GM10248 (cell line): ENCODE measurements around the gene GXYLT1.

Source experiments
- CTCF ChIA-PET: fragments of 300-600 bp; sonication (Branson Sonifier 250); formaldehyde crosslinking; extraction: SDS; loops from one replicate; lab custom pipeline; 2021; ENCODE audit warnings: antibody characterized with exemption; lab: Yijun Ruan, JAX
- POLR2A ChIA-PET: fragments of 350-650 bp; sonication (Branson Sonifier 250); formaldehyde crosslinking; extraction: SDS; loops from one replicate; lab custom pipeline; 2020; ENCODE audit warnings: antibody characterized with exemption; lab: Yijun Ruan, JAX
- DNase-seq: peaks from one replicate; pipeline ENCODE4 v3.0.0; 2012; ENCODE audit errors: extremely low spot score
- TF ChIP-seq, protein P1 (sequence below): IDR thresholded peaks from 2 replicates; pipeline ENCODE4 v1.5.1; 2012; ENCODE audit warnings: mild to moderate bottlenecking, low read depth; ENCODE audit errors: extremely low read depth, missing control alignments, control extremely low read depth

Gene GXYLT1

DNA sequence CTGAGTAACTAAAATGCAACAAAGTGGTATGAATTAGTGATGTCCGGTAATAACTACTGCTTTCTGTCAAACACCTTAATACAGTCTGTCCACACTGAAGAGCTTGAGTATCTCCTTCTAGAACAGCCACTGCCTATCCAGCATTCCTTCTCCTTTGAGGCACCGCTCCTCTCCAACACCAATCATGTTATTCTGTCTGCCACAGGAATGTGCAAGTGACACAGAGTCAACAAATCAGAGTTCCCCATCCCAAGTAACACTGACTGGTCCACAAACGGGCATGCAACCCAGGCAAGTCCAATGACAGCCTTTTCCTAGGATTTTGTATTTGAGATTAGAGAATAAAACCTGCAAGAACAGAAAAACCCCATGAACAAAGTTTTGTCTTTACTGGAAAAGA lies 3.8 kb downstream of the GXYLT1 start:
- TF ChIP-seq, protein P1, sequence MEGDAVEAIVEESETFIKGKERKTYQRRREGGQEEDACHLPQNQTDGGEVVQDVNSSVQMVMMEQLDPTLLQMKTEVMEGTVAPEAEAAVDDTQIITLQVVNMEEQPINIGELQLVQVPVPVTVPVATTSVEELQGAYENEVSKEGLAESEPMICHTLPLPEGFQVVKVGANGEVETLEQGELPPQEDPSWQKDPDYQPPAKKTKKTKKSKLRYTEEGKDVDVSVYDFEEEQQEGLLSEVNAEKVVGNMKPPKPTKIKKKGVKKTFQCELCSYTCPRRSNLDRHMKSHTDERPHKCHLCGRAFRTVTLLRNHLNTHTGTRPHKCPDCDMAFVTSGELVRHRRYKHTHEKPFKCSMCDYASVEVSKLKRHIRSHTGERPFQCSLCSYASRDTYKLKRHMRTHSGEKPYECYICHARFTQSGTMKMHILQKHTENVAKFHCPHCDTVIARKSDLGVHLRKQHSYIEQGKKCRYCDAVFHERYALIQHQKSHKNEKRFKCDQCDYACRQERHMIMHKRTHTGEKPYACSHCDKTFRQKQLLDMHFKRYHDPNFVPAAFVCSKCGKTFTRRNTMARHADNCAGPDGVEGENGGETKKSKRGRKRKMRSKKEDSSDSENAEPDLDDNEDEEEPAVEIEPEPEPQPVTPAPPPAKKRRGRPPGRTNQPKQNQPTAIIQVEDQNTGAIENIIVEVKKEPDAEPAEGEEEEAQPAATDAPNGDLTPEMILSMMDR = no peak
- CTCF ChIA-PET = interaction anchor here (0.7 to 1.1 kb wide), 4 partner anchors 10 to 27 kb away, joined by 3 read pairs; no protein-coding TSS in a partner anchor

DNA sequence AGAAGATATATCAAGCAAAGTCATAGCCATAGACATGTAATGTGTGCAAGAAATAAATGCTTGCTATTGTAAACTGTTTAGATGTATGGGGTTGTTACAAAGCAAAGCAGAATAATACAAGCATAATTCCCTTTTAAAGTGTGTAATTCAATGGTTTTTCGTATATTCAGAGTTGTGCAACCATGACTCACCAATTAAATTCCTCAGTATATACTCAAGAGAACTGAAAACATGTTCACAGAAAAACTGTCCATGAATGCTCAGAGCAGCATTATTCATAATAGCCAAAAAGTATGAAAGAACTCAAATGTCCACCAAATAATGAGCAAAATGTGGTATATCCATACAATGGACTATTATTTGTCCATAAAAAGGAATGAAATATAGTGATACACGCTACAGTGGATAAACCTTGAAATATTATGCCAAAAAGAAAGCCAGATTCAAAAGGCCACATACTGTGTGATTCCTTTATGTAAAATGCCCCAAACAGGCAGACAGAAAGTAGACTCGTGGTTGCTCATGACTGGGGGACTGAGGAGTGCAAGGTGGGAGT lies 9.3 kb downstream of the GXYLT1 start:
- ChIA-PET POLR2A (no interaction called here), CTCF (interaction anchor here (0.8 to 1.4 kb wide), 3 partner anchors 14 to 237 kb away, joined by 3 to 4 read pairs (median 4); no protein-coding TSS in a partner anchor)
- DNase-seq = no peak
- TF ChIP-seq, protein P1 = no peak

More for the DNA sequence above, 3.8 kb downstream of the GXYLT1 start:
- no peak for DNase-seq
- POLR2A ChIA-PET = no interaction called here

DNA sequence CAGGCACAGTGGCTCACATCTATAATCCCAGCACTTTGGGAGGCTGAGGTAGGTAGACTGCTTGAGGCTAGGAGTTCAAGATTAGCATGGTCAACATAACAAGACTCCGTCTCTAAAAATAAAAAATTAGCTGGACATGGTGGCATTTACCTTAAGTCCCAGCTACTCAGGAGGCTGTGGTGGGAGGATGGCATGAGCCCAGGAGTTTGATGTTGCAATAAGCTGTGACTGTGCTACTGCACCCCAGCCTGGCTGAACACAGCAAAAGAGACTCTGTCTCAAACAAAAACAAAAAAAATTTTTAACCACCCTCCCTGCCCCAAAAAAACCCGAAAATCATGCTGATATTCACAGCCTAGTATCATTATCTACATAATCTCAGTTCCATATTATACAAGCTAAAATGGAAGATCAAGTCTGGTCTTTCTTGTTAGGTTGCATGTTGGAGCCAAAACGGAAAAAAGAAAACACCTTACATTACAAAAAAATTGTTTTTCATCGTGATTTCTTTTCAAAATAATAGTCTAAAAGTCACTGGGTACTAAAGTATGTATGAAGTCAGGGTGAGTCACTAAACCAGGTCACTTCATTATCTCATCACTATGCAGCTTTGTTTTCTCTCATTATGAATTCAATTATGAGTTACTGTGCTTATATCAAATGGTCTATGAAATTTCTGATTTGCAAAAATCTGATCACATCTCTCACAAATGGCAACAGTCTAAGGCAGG lies 13.8 kb downstream of the GXYLT1 start:
- no peak for DNase-seq
- ChIA-PET POLR2A (no interaction called here), CTCF (interaction anchor here (0.7 to 0.8 kb wide), 4 partner anchors 9 to 241 kb away, joined by 3 read pairs; no protein-coding TSS in a partner anchor)
- TF ChIP-seq, protein P1 = no peak

- ChIA-PET POLR2A (no interaction called here), CTCF (no interaction called here)
- TF ChIP-seq, protein P1 = peak; percentile 51
- no peak for DNase-seq
Measured at GRCh38 chr12:42129595-42130204, 15.0 kb downstream of the GXYLT1 start.

DNA sequence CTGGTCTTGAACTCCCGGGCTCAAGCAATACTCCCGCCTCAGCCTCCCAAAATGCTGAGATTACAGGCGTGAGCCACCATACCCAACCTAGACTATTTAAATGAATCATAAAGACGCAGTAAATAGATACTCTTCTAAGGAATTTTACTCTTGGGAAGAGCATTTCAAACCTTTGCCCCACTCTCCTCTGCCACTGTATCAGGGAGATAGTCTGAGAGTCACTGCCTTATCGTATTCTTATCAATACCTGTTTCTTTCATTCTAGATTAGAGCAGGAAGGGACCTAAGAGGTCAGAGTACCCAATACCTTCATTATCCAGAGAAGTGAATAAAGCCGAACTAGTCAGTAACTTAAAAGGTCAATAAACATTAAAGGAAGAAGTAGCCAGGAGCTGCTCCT lies 15.8 kb downstream of the GXYLT1 start:
- POLR2A ChIA-PET = no interaction called here

DNA sequence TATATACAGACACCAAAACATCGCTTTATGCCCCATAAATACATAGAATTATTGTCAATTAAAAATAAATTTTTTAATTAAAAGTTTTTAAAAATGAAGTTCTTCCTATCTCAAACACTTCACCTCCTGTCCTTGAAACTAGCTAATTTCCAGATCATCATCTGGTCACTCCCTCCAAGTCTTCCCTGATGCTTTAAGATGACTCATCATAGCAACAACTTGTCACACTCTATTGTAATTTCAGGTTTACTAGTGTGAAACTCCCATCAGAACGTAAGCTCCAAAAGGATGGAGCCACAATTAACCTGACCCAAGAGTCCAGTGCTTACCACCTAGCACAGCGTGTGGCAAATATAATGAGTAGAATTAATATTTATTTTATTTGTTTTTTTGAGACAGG lies 16.3 kb downstream of the GXYLT1 start:
- DNase-seq = no peak
- CTCF ChIA-PET = interaction anchor here (0.9 to 2.3 kb wide), 4 partner anchors 13 to 244 kb away, joined by 3 to 12 read pairs (median 4); no protein-coding TSS in a partner anchor
- POLR2A ChIA-PET = no interaction called here
- TF ChIP-seq, protein P1 = no peak

More for the DNA sequence above, 15.8 kb downstream of the GXYLT1 start:
- TF ChIP-seq, protein P1 = no peak
- DNase-seq = no peak
- CTCF ChIA-PET = interaction anchor here (0.9 to 2.3 kb wide), 4 partner anchors 13 to 243 kb away, joined by 3 to 12 read pairs (median 4); no protein-coding TSS in a partner anchor
